ENCODE results near the gene KRTAP23-1. TPM values are rescaled to one million over a fixed set of nuclear protein-coding genes. Genes with fewer than 3 reads are reported as not detected.

KRTAP23-1 gene
- total and polyA plus RNA-seq, 10 of the 15 experiments (the other 5 are each of a cell fraction or from before 2014, with no cell fraction given) = not detected

GRCh38 chr21:30337772-30338171 lies 10.6 kb downstream of the KRTAP23-1 start:
- TF ChIP-seq BMI1 (IDR thresholded peaks at IDR 0.05; ENCODE audit: borderline replicate concordance) (no peak), ASH2L (IDR thresholded peaks at IDR 0.05; ENCODE audit: borderline replicate concordance, low read depth) (no peak), MXI1 (IDR thresholded peaks at IDR 0.05; ENCODE audit: low read depth, low read length) (no peak), ZNF207 (IDR thresholded peaks at IDR 0.05; ENCODE audit: borderline replicate concordance) (no peak), SUPT20H (IDR thresholded peaks at IDR 0.05; ENCODE audit: borderline replicate concordance, control insufficient read depth, low read depth, low read length) (no peak), PML (IDR thresholded peaks at IDR 0.05; ENCODE audit: low read length) (no peak), E2F8 (IDR thresholded peaks at IDR 0.05; ENCODE audit: low read depth, partially characterized antibody) (no peak), NFXL1 (IDR thresholded peaks at IDR 0.05; ENCODE audit: borderline replicate concordance) (no peak), FOS (IDR thresholded peaks at IDR 0.05; ENCODE audit: borderline replicate concordance, extremely low read depth, insufficient read length) (no peak), JUND (IDR thresholded peaks at IDR 0.05; ENCODE audit: low read depth, low read length) (no peak), MTA3 (IDR thresholded peaks at IDR 0.05; ENCODE audit: borderline replicate concordance, low read length) (no peak), MYB (IDR thresholded peaks at IDR 0.05; ENCODE audit: borderline replicate concordance, low read depth, low read length) (no peak)
- TF ChIP-seq, protein P1, sequence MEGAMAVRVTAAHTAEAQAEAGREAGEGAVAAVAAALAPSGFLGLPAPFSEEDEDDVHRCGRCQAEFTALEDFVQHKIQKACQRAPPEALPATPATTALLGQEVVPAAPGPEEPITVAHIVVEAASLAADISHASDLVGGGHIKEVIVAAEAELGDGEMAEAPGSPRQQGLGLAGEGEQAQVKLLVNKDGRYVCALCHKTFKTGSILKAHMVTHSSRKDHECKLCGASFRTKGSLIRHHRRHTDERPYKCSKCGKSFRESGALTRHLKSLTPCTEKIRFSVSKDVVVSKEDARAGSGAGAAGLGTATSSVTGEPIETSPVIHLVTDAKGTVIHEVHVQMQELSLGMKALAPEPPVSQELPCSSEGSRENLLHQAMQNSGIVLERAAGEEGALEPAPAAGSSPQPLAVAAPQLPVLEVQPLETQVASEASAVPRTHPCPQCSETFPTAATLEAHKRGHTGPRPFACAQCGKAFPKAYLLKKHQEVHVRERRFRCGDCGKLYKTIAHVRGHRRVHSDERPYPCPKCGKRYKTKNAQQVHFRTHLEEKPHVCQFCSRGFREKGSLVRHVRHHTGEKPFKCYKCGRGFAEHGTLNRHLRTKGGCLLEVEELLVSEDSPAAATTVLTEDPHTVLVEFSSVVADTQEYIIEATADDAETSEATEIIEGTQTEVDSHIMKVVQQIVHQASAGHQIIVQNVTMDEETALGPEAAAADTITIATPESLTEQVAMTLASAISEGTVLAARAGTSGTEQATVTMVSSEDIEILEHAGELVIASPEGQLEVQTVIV (IDR thresholded peaks at IDR 0.05; ENCODE audit: borderline replicate concordance, partially characterized antibody) = no peak
- ChIA-PET RAD21 (ENCODE audit: unreplicated experiment) (no interaction called here), SMC1A (ENCODE audit: uncharacterized antibody, unreplicated experiment) (no interaction called here), CTCF (interaction anchor here (0.7 kb wide), 1 partner anchor 64 kb away, joined by 3 read pairs; no protein-coding TSS in a partner anchor), POLR2A (no interaction called here)
- Histone ChIP-seq H3K9me3 (replicated peaks; ENCODE audit: control insufficient read depth, insufficient read depth, low read length) (no peaks in the 10 kb centered on the region), H3K4me3 (no peak overlapping the region), H3K27me3 (replicated peaks in 1 of 2; ENCODE audit: control insufficient read depth in 2 of 2, insufficient read depth in 2 of 2, low read length in 1 of 2) (no peaks in the 10 kb centered on the region), H3K9ac (ENCODE audit: control insufficient read depth, insufficient read depth, low read length) (no peak overlapping the region), H2AFZ (ENCODE audit: control insufficient read depth, low read depth, low read length) (no peak overlapping the region), H4K20me1 (ENCODE audit: control insufficient read depth, insufficient read depth) (no peaks in the 10 kb centered on the region), H3K4me1 (ENCODE audit: control insufficient read depth, insufficient read depth, low read length) (no peaks in the 10 kb centered on the region), H3K36me3 (ENCODE audit: control insufficient read depth in 2 of 2, insufficient read depth in 2 of 2, low read length in 1 of 2) (no peaks in the 10 kb centered on the region), H3K79me2 (ENCODE audit: control insufficient read depth, insufficient read depth, low read length) (no peaks in the 10 kb centered on the region), H3K27ac (ENCODE audit: control insufficient read depth, insufficient read depth) (no peak overlapping the region), H3K4me2 (ENCODE audit: control insufficient read depth, insufficient read depth) (no peak overlapping the region)
- no TSS peak for BruUV-seq (replicated peaks)
- intact Hi-C loops (cut with micrococcal nuclease; ENCODE audit: unreplicated experiment) = no loop called here
- in situ Hi-C loops (cut with MboI) = loop anchor here (5.0 kb wide), 1 partner anchor 745 kb away; no protein-coding TSS in a partner anchor
- ATAC-seq (no peak), FAIRE-seq (no peak), DNase-seq (ENCODE audit: low read depth, low spot score) (no peak)
